ENCODE measurements around the gene PRDM1.
"Not testable (repeated sequence)": the region's sequence is repeated elsewhere in the genome, so short reads cannot be mapped to it uniquely, and the experiment has no call there.

The PRDM1 gene

GRCh38 chr6:106141441-106142237 is 55.5 kb downstream of the PRDM1 start:
- Histone ChIP-seq H3K36me3 (ENCODE audit: insufficient read depth, low read length) (no peaks in the 10 kb centered on the region), H3K27ac (ENCODE audit: low read depth, low read length) (no peak overlapping the region), H3K4me3 (ENCODE audit: low read depth, low read length) (no peak overlapping the region), H3K79me2 (ENCODE audit: control insufficient read depth, insufficient read depth, low read length, unreplicated experiment) (no peaks in the 10 kb centered on the region), H3K27me3 (ENCODE audit: insufficient read depth, low read length) (no peaks in the 10 kb centered on the region), H3K4me1 (ENCODE audit: control insufficient read depth, insufficient read depth, low read length, unreplicated experiment) (peaks cover 2% of the 10 kb centered on the region), H2AFZ (ENCODE audit: low read length, unreplicated experiment) (no peak overlapping the region)

- H3K4me1 ChIP-seq (ENCODE audit: control insufficient read depth, insufficient read depth, low read length, unreplicated experiment): peaks cover 10% of the 10 kb centered on the region
- no peak overlapping the region for H2AFZ ChIP-seq (ENCODE audit: low read length, unreplicated experiment)
- no peak overlapping the region for H3K4me3 ChIP-seq (ENCODE audit: low read depth, low read length)
Measured at GRCh38 chr6:106142876-106143431, 56.8 kb downstream of the PRDM1 start.

GRCh38 chr6:106143665-106144064 is 57.5 kb downstream of the PRDM1 start:
- H3K36me3 ChIP-seq (ENCODE audit: insufficient read depth, low read length): no peaks in the 10 kb centered on the region
- no peak overlapping the region for H3K4me3 ChIP-seq (ENCODE audit: low read depth, low read length)
- peaks cover 10% of the 10 kb centered on the region for H3K4me1 ChIP-seq (ENCODE audit: control insufficient read depth, insufficient read depth, low read length, unreplicated experiment)
- no peaks in the 10 kb centered on the region for H3K27me3 ChIP-seq (ENCODE audit: insufficient read depth, low read length)
- no peak overlapping the region for H2AFZ ChIP-seq (ENCODE audit: low read length, unreplicated experiment)
- H3K79me2 ChIP-seq (ENCODE audit: control insufficient read depth, insufficient read depth, low read length, unreplicated experiment): no peaks in the 10 kb centered on the region
- no peak overlapping the region for H3K27ac ChIP-seq (ENCODE audit: low read depth, low read length)

More at GRCh38 chr6:106142876-106143431, 56.8 kb downstream of the PRDM1 start:
- H3K27ac ChIP-seq (ENCODE audit: low read depth, low read length): no peak overlapping the region
- no peaks in the 10 kb centered on the region for H3K79me2 ChIP-seq (ENCODE audit: control insufficient read depth, insufficient read depth, low read length, unreplicated experiment)
- no peaks in the 10 kb centered on the region for H3K36me3 ChIP-seq (ENCODE audit: insufficient read depth, low read length)
- H3K27me3 ChIP-seq (ENCODE audit: insufficient read depth, low read length): no peaks in the 10 kb centered on the region

GRCh38 chr6:106145144-106145543 is 59.0 kb downstream of the PRDM1 start:
- H3K4me3 ChIP-seq (ENCODE audit: low read depth, low read length): no peak overlapping the region
- H3K79me2 ChIP-seq (ENCODE audit: control insufficient read depth, insufficient read depth, low read length, unreplicated experiment): no peaks in the 10 kb centered on the region
- H3K27ac ChIP-seq (ENCODE audit: low read depth, low read length): no peak overlapping the region
- H3K27me3 ChIP-seq (ENCODE audit: insufficient read depth, low read length): no peaks in the 10 kb centered on the region
- peaks cover 10% of the 10 kb centered on the region for H3K4me1 ChIP-seq (ENCODE audit: control insufficient read depth, insufficient read depth, low read length, unreplicated experiment)
- no peaks in the 10 kb centered on the region for H3K36me3 ChIP-seq (ENCODE audit: insufficient read depth, low read length)
- no peak overlapping the region for H2AFZ ChIP-seq (ENCODE audit: low read length, unreplicated experiment)

GRCh38 chr6:106145741-106146227 is 59.6 kb downstream of the PRDM1 start:
- Histone ChIP-seq H3K27me3 (ENCODE audit: insufficient read depth, low read length) (no peaks in the 10 kb centered on the region), H3K4me1 (ENCODE audit: control insufficient read depth, insufficient read depth, low read length, unreplicated experiment) (peaks cover 10% of the 10 kb centered on the region), H2AFZ (ENCODE audit: low read length, unreplicated experiment) (no peak overlapping the region), H3K79me2 (ENCODE audit: control insufficient read depth, insufficient read depth, low read length, unreplicated experiment) (no peaks in the 10 kb centered on the region), H3K4me3 (ENCODE audit: low read depth, low read length) (no peak overlapping the region), H3K27ac (ENCODE audit: low read depth, low read length) (no peak overlapping the region), H3K36me3 (ENCODE audit: insufficient read depth, low read length) (no peaks in the 10 kb centered on the region)

GRCh38 chr6:106146852-106147351 is 60.8 kb downstream of the PRDM1 start:
- Histone ChIP-seq H3K27me3 (ENCODE audit: insufficient read depth, low read length) (no peaks in the 10 kb centered on the region), H3K27ac (ENCODE audit: low read depth, low read length) (no peak overlapping the region), H2AFZ (ENCODE audit: low read length, unreplicated experiment) (no peak overlapping the region), H3K79me2 (ENCODE audit: control insufficient read depth, insufficient read depth, low read length, unreplicated experiment) (no peaks in the 10 kb centered on the region), H3K4me1 (ENCODE audit: control insufficient read depth, insufficient read depth, low read length, unreplicated experiment) (peaks cover 10% of the 10 kb centered on the region), H3K36me3 (ENCODE audit: insufficient read depth, low read length) (no peaks in the 10 kb centered on the region), H3K4me3 (ENCODE audit: low read depth, low read length) (no peak overlapping the region)

GRCh38 chr6:106147476-106147875 is 61.3 kb downstream of the PRDM1 start:
- H3K36me3 ChIP-seq (ENCODE audit: insufficient read depth, low read length): no peaks in the 10 kb centered on the region
- H2AFZ ChIP-seq (ENCODE audit: low read length, unreplicated experiment): no peak overlapping the region
- no peaks in the 10 kb centered on the region for H3K79me2 ChIP-seq (ENCODE audit: control insufficient read depth, insufficient read depth, low read length, unreplicated experiment)
- H3K4me3 ChIP-seq (ENCODE audit: low read depth, low read length): no peak overlapping the region
- H3K27me3 ChIP-seq (ENCODE audit: insufficient read depth, low read length): no peaks in the 10 kb centered on the region
- H3K27ac ChIP-seq (ENCODE audit: low read depth, low read length): no peak overlapping the region
- H3K4me1 ChIP-seq (ENCODE audit: control insufficient read depth, insufficient read depth, low read length, unreplicated experiment): peaks cover 10% of the 10 kb centered on the region

- no peak overlapping the region for H3K4me3 ChIP-seq (ENCODE audit: low read depth, low read length)
- H3K4me1 ChIP-seq (ENCODE audit: control insufficient read depth, insufficient read depth, low read length, unreplicated experiment): peaks cover 10% of the 10 kb centered on the region
- H3K27ac ChIP-seq (ENCODE audit: low read depth, low read length): no peak overlapping the region
- H3K79me2 ChIP-seq (ENCODE audit: control insufficient read depth, insufficient read depth, low read length, unreplicated experiment): no peaks in the 10 kb centered on the region
- no peak overlapping the region for H2AFZ ChIP-seq (ENCODE audit: low read length, unreplicated experiment)
- no peaks in the 10 kb centered on the region for H3K36me3 ChIP-seq (ENCODE audit: insufficient read depth, low read length)
- no peaks in the 10 kb centered on the region for H3K27me3 ChIP-seq (ENCODE audit: insufficient read depth, low read length)
Measured at GRCh38 chr6:106149472-106150069, 63.4 kb downstream of the PRDM1 start.

- not testable (repeated sequence) for H3K27me3 ChIP-seq (ENCODE audit: insufficient read depth, low read length); H2AFZ ChIP-seq (ENCODE audit: low read length, unreplicated experiment); H3K27ac ChIP-seq (ENCODE audit: low read depth, low read length); H3K36me3 ChIP-seq (ENCODE audit: insufficient read depth, low read length); H3K4me3 ChIP-seq (ENCODE audit: low read depth, low read length); H3K4me1 ChIP-seq (ENCODE audit: control insufficient read depth, insufficient read depth, low read length, unreplicated experiment); H3K79me2 ChIP-seq (ENCODE audit: control insufficient read depth, insufficient read depth, low read length, unreplicated experiment)
Measured at GRCh38 chr6:106152476-106152875, 66.3 kb downstream of the PRDM1 start.

GRCh38 chr6:106152952-106153351 is 66.8 kb downstream of the PRDM1 start:
- Histone ChIP-seq H3K4me1 (ENCODE audit: control insufficient read depth, insufficient read depth, low read length, unreplicated experiment) (no peaks in the 10 kb centered on the region), H3K27me3 (ENCODE audit: insufficient read depth, low read length) (no peaks in the 10 kb centered on the region), H3K79me2 (ENCODE audit: control insufficient read depth, insufficient read depth, low read length, unreplicated experiment) (no peaks in the 10 kb centered on the region), H3K36me3 (ENCODE audit: insufficient read depth, low read length) (no peaks in the 10 kb centered on the region), H2AFZ (ENCODE audit: low read length, unreplicated experiment) (no peak overlapping the region), H3K4me3 (ENCODE audit: low read depth, low read length) (no peak overlapping the region), H3K27ac (ENCODE audit: low read depth, low read length) (no peak overlapping the region)
